SU-DHL-6 (cell line): Measurements from ENCODE around the gene FIBCD1.

Source experiments
- CTCF ChIP-seq: fragments of 200-600 bp; sonication (generic); IDR thresholded peaks from one replicate; pipeline ENCODE4 v1.5.1; 2017; ENCODE audit warnings: antibody characterized with exemption, mild to moderate bottlenecking, low read length, moderate library complexity; ENCODE audit not compliant: insufficient read depth, poor library complexity, severe bottlenecking
- EZH2phosphoT487 ChIP-seq: fragments of 200-600 bp; sonication (generic), shearing (Covaris generic); conservative IDR thresholded peaks from 2 replicates; pipeline ENCODE4 v1.6.1; 2018; ENCODE audit warnings: mild to moderate bottlenecking, antibody characterized with exemption, low read length, moderate library complexity, mixed read lengths

GRCh38 chr9:130932255-130933079 lies 6.6 kb downstream of the FIBCD1 start:
- no peak for TF ChIP-seq CTCF
- no peak for TF ChIP-seq EZH2phosphoT487
